GM18511 (cell line): ENCODE data around the gene CD163.
"Not testable (repeated sequence)": the region's sequence is repeated elsewhere in the genome, so short reads cannot be mapped to it uniquely, and the experiment has no call there.

Experiments used
- ATAC-seq: cut with Tn5 transposase; IDR thresholded peaks from one replicate; pipeline ENCODE4 v1.9.1; 2021; ENCODE audit warnings: mild to moderate bottlenecking, moderate library complexity; ENCODE audit not compliant: unreplicated experiment

The CD163 gene

GRCh38 chr12:7503686-7504415, at the start of gene CD163:
Gene CD163 (minus strand): TSS chr12:7503777. CDS start chr12:7503690, 87 bp downstream.
- ATAC-seq, result no peak

- ATAC-seq, result no peak
Observed at GRCh38 chr12:7542813-7543212, 39.2 kb upstream of the CD163 start.

DNA sequence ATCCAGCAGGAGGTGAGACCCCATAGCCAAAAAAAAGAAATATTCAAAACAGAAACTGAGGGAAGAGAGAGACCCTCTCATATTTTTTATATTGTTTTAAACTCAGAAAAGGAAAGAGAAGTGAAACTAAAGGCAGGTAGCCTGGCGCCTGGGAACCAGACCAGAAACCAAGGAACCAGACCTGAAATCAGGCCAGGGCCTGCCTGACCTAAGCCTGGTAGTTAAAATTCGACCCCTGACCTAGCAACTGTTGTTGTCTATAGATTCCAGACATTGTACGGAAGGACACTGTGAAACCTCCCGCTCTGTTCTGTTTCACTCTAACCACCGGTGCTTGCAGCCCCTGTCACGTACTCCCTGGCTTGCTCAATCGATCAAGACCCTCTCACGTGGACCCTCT, 38.5 kb upstream of the CD163 start:
- no peak for ATAC-seq

GRCh38 chr12:7514416-7514815, 10.8 kb upstream of the CD163 start:
- no peak for ATAC-seq

DNA sequence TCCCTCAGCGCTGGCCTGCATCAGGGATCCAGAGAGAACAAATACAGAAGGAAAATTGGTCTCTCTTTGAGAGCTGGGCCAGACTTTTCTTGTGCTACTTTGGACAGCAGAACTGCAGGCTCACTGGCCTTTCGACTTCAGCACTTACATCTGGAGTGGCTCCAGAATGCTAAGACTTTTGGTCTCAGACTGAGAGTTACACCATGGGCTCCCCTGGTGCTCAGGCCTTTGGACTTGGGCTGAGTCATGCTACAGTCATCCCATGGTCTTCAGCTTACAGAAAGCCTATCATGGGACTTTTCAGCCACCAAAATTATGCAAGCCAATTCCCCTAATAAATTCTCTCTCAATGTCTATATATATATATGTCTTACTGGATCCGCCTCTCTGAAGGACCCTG, 9.0 kb upstream of the CD163 start:
- ATAC-seq, result no peak

DNA sequence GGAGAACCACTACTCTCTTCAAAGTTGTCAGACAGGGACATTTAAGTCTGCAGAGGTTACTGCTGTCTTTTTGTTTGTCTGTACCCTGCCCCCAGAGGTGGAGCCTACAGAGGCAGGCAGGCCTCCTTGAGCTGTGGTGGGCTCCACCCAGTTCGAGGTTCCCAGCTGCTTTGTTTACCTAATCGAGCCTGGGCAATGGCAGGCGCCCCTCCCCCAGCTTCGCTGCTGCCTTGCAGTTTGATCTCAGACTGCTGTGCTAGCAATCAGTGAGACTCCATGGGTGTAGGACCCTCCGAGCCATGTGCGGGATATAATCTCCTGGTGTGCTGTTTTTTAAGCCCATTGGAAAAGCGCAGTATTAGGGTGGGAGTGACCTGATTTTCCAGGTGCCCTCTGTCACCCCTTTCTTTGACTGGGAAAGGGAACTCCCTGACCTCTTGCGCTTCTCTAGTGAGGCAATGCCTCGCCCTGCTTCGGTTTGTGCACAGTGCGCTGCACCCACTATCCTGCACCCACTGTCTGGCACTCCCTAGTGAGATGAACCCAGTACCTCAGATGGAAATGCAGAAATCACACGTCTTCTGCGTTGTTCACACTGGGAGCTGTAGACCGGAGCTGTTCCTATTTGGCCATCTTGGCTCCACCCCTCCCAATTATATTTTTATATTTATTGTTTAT, 6.4 kb upstream of the CD163 start:
- ATAC-seq, result not testable (repeated sequence)

GRCh38 chr12:7502612-7503011, 965 bp downstream of the CD163 start:
- ATAC-seq, result no peak

DNA sequence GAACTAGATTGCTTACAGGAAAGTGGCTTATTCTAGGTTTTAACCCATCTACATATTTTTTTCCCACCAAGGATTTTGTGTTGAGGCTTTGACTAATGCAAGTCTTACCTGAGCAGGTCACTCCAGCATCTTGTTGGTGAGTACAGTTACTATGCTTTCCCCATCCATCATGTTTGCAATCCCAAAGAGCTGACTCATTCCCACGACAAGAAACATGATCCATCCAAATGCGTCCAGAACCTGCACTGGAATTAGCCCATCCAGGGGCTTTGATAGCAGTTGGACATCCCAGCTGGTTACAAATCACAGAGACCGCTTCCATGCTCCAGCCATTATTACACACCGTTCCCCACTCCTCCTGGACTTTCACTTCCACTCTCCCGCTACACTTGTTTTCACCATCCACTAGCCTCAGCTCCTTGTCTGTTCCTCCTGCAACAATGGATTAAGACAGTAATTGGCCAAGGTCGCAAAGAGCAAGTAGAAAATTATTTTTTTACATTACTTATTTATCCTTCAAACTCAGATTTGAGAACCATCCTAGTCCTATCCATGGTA, 2.5 kb downstream of the CD163 start:
- no peak for ATAC-seq

DNA sequence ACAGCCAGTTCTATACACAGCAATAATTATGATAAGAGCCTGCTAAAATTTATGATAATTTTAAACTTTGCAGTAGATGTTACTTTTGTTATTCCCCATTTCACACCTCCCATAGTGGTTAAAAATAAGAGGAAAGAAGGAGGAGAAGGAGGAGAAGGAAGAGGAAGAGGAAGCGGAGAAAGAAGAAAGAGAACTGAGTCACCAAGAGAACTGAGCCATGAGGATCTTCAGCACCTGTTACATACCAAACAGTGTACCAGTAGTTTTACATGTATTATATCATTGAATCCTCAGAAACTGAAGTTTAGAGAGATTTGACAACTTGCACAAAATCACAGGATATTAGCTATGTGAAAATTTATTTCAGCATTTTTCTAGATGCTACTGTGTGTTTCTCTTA, 3.9 kb downstream of the CD163 start:
- ATAC-seq, result no peak

GRCh38 chr12:7498809-7499208, 4.8 kb downstream of the CD163 start:
- ATAC-seq, result no peak

DNA sequence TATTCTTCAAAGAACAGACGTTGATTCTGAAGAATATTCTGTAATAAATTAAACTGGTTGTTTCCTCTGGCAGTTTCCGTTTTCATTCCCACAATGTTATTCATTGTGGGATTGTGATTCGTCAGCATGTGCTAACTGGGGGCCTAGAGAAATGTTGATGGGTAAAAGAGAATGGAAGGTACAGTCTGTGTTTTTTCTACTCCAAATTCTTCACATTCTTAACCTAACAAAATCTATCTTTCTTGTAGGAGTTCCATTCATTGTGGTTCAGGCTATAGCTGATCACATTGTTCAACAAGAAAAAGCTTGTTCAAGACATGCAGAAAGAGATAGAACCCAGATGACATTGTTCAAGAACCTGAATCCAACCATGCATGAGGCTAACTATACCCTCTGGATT, 5.9 kb downstream of the CD163 start:
- no peak for ATAC-seq

DNA sequence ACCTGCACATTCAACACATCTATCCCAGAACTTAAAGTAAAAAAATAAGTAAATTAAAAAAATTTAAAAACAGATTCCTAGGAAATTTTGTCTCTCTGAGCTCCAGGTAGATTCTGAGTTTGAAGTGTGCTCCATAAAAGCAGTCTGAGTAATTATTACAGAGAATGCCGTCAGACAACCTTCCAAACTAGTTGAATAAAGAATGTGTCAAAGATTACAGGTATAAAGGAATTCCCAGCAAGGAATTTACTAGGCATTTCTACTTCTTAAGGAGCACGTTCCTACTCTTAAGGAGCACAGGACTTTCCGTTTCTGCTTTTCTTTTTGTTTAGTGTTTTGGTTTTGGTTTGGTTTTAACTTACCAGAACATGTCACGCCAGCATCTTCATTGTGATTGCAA, 7.1 kb downstream of the CD163 start:
- ATAC-seq, result no peak

DNA sequence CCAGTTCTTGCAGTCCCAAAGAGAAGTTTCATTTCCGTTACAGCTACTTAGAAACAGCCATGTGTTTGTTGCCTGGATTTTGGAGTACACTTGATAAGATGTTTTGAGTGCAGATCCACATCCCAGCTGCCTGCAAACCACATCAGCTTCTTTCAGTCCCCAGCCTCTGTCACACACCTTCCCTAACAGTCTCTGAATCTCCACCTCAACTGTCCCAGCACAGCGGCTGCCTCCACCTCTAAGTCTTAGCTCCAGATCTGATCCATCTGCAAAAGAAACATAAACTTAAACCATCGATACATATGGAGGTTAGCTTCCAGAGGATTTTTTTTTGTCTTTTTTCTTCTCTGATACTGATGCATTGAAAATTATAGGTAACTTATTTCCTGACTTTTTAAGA, 8.4 kb downstream of the CD163 start:
- no peak for ATAC-seq

DNA sequence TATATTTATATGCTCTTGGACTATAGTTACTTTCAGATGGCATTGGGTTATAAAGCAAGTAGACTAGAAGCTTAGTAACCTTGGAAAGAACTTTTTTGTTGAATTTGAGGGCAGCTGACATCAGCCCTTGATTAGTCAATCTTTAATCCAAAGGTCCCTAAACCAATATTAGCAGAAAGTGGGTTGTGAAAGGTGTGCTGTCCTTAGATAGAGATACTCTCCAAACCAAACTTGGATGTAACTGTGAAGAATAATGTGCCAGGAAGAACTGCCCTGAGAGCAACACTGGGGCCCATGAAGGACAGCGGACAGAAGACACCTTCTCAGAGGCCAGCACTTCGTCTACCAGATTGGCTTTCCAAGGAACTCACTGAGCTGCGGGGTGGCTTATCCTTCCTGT, 10.6 kb downstream of the CD163 start:
- ATAC-seq, result no peak

- no peak for ATAC-seq
Observed at GRCh38 chr12:7486512-7486911, 17.1 kb downstream of the CD163 start.

- no peak for ATAC-seq
Observed at GRCh38 chr12:7485095-7485494, 18.5 kb downstream of the CD163 start.

DNA sequence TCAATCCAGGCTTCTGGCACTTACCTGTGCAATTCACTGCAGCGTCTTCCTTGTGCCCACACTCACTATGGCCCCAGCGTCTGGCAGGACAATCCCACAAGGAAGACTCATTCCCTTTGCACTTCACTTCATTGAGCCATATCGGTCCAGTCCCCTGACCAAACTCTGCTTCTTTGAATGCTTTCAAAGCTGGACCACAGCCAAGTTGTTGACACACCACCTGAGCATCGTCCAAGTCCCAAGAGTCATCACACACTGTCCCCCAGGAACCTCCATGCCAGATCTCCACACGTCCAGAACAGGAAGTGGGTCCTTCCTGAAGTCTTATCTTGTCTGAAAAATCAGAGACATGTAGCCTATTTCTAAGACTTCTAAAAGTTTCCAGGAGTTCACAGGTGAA, 20.2 kb downstream of the CD163 start:
- ATAC-seq, result no peak

DNA sequence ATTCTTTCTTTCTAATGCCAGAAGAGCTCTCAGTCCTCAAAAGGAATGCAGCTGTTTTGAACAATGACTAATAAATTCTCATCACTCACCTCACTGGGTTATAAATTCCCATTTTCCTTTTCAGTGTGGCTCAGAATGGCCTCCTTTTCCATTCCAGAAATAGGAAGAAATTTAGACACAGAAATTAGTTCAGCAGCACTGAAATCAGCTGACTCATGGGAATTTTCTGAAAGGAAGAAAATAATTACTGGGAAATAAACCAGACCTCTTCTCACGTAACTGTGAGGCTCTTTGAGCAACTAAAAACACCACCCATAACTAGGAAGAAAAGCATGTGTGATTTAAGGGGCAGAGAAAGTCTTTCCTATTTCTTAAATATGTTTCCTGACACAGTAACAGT, 23.8 kb downstream of the CD163 start:
- ATAC-seq, result no peak

DNA sequence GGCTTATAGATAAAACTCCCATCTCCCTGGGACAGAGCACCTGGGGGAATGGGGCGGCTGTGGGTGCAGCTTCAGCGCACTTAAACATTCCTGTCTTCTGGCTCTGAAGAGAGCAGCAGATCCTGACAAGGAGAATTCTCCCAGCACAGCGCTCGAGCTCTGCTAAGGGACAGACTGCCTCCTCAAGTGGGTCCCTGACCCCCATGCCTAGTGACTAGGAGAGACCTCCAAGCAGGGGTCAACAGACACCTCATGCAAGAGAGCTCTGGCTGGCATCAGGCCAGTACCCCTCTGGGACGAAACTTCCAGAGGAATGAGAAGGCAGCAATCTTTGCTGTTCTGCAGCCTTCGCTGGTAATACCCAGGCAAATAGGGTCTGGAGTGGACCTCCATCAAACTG, 31.5 kb downstream of the CD163 start:
- ATAC-seq, result no peak

DNA sequence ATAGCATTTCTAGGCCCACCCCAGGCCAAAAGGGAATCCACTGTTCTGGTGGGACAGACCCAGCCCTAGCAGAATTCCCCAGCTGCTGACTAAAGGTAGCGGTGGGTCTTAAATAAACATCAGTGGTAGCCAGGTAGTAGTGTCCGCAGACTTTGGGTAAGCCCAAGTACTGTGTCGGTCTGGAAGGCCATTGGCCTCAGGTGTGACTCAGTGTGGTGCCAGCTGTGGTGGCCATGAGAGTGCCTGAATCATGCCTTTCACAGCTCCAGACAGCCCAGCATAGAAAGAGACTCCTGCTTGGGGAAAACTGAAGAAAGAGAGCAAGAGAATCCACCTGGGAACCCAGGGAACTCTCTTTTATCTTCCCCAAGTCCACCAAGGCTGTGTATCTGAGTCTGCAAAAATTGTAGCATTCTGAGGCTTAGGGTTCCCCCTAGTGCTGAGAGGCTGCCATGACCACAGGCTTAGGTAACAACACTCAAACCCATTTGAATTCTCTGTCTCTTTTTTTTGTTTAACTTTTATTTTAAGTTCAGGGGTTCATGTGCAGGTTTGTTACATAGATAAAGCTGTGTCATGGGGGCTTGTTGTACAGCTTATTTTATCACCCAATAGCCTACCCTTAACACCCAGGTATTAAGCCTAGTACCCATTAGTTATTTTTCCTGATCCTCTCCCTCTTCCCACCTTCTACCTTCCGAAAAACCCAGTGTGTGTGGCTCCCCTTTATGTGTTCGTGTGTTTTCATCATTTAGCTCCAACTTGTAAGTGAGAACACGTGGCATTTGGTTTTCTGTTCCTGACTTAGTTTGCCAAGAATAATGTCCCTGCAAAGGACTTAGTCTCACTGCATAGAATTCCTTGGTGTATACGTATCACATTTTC, 43.0 kb downstream of the CD163 start:
- ATAC-seq, result peak; percentile 67

GRCh38 chr12:7459973-7460372, 43.6 kb downstream of the CD163 start:
- ATAC-seq, result no peak
